Measurements from ENCODE around the gene FABP1.

FABP1 gene

GRCh38 chr2:88137833-88138232 is 10.0 kb upstream of the FABP1 start:
- no peak for DNase-seq

- DNase-seq = peak in 22 of 58 donors; percentile 9 to 75 (median 38)
Measured at GRCh38 chr2:88136817-88137216, 9.0 kb upstream of the FABP1 start.

- no peak for DNase-seq
Measured at GRCh38 chr2:88133875-88134274, 6.0 kb upstream of the FABP1 start.

- no peak for DNase-seq
Measured at GRCh38 chr2:88131999-88132368, 4.1 kb upstream of the FABP1 start.

- no peak for DNase-seq
Measured at GRCh38 chr2:88131201-88131998, 3.5 kb upstream of the FABP1 start.

GRCh38 chr2:88129313-88129959 is 1.6 kb upstream of the FABP1 start:
- DNase-seq = no peak

GRCh38 chr2:88128654-88129312 is 921 bp upstream of the FABP1 start:
- no peak for DNase-seq

- DNase-seq = no peak
Measured at GRCh38 chr2:88127638-88127887, 299 bp downstream of the FABP1 start.

GRCh38 chr2:88126772-88127637 is 857 bp downstream of the FABP1 start:
- no peak for DNase-seq

GRCh38 chr2:88125924-88126771 is 1.7 kb downstream of the FABP1 start:
- DNase-seq = no peak

- peak in 17 of 58 donors; percentile 2 to 39 (median 25) for DNase-seq
Measured at GRCh38 chr2:88125344-88125923, 2.4 kb downstream of the FABP1 start.

- no peak for DNase-seq
Measured at GRCh38 chr2:88123975-88124917, 3.6 kb downstream of the FABP1 start.

- no peak for DNase-seq
Measured at GRCh38 chr2:88123164-88123974, 4.5 kb downstream of the FABP1 start.

- no peak for DNase-seq
Measured at GRCh38 chr2:88122141-88122884, 5.5 kb downstream of the FABP1 start.

GRCh38 chr2:88121678-88122077 is 6.2 kb downstream of the FABP1 start:
- no peak for DNase-seq

GRCh38 chr2:88117973-88118372 is 9.9 kb downstream of the FABP1 start:
- no peak for DNase-seq

GRCh38 chr2:88116669-88117432 is 11.0 kb downstream of the FABP1 start:
- DNase-seq = no peak
